HS-5 (cell line): ENCODE data around the gene DHRS7.

Source experiments
- DNase-seq: peaks from one replicate; pipeline ENCODE4 v3.0.0-alpha.2; 2012; ENCODE audit warnings: low read depth

The DHRS7 gene

GRCh38 chr14:60164712-60165546 is at the start of gene DHRS7:
Gene DHRS7, minus strand, starts transcription at chr14:60165398. Its CDS starts 89 bp downstream, at chr14:60165309.
- DNase-seq = no peak

- DNase-seq = no peak
Observed at GRCh38 chr14:60214415-60215126, 49.4 kb upstream of the DHRS7 start.

GRCh38 chr14:60214003-60214402 is 48.8 kb upstream of the DHRS7 start:
- DNase-seq = no peak

- DNase-seq = no peak
Observed at GRCh38 chr14:60212503-60213371, 47.5 kb upstream of the DHRS7 start.

- no peak for DNase-seq
Observed at GRCh38 chr14:60211153-60211552, 46.0 kb upstream of the DHRS7 start.

GRCh38 chr14:60210703-60211102 is 45.5 kb upstream of the DHRS7 start:
- DNase-seq = no peak

- no peak for DNase-seq
Observed at GRCh38 chr14:60206837-60207533, 41.8 kb upstream of the DHRS7 start.

GRCh38 chr14:60206249-60206670 is 41.1 kb upstream of the DHRS7 start:
- DNase-seq = no peak

GRCh38 chr14:60204843-60205774 is 39.9 kb upstream of the DHRS7 start:
- no peak for DNase-seq

GRCh38 chr14:60204104-60204842 is 39.1 kb upstream of the DHRS7 start:
- DNase-seq = no peak

- DNase-seq = no peak
Observed at GRCh38 chr14:60199321-60199720, 34.1 kb upstream of the DHRS7 start.

GRCh38 chr14:60197629-60198303 is 32.6 kb upstream of the DHRS7 start:
- DNase-seq = no peak

GRCh38 chr14:60196291-60196690 is 31.1 kb upstream of the DHRS7 start:
- DNase-seq = no peak

- no peak for DNase-seq
Observed at GRCh38 chr14:60195179-60195810, 30.1 kb upstream of the DHRS7 start.

- DNase-seq = no peak
Observed at GRCh38 chr14:60189923-60190840, 25.0 kb upstream of the DHRS7 start.

- no peak for DNase-seq
Observed at GRCh38 chr14:60188696-60189095, 23.5 kb upstream of the DHRS7 start.

GRCh38 chr14:60188115-60188514 is 22.9 kb upstream of the DHRS7 start:
- DNase-seq = no peak
